Osteocyte (in vitro differentiated cells): ENCODE measurements around the gene SLC39A12. TPM values are rescaled to one million over a fixed set of nuclear protein-coding genes. Genes with fewer than 3 reads are reported as not detected.

Experiments
- DNase-seq: peaks from one replicate; pipeline ENCODE4 v3.0.0; 2021; ENCODE audit warnings: mixed read lengths; ENCODE audit not compliant: unreplicated experiment; ENCODE audit errors: extremely low spot score
- H3K27ac Mint-ChIP-seq: one replicate; pipeline ENCODE4 v1.8.0; 2021; ENCODE audit warnings: mild to moderate bottlenecking, mixed read lengths; ENCODE audit not compliant: unreplicated experiment
- H3K27me3 Mint-ChIP-seq: one replicate; pipeline ENCODE4 v1.8.0; 2021; ENCODE audit warnings: mixed read lengths; ENCODE audit not compliant: unreplicated experiment
- H3K36me3 Mint-ChIP-seq: one replicate; pipeline ENCODE4 v1.8.0; 2021; ENCODE audit warnings: mixed read lengths; ENCODE audit not compliant: unreplicated experiment
- H3K4me1 Mint-ChIP-seq: one replicate; pipeline ENCODE4 v1.8.0; 2021; ENCODE audit warnings: mixed read lengths; ENCODE audit not compliant: unreplicated experiment
- H3K4me3 Mint-ChIP-seq: one replicate; pipeline ENCODE4 v1.8.0; 2021; ENCODE audit warnings: mild to moderate bottlenecking, moderate library complexity, mixed read lengths; ENCODE audit not compliant: unreplicated experiment
- H3K9me3 Mint-ChIP-seq: one replicate; pipeline ENCODE4 v1.8.0; 2021; ENCODE audit warnings: mixed read lengths; ENCODE audit not compliant: unreplicated experiment
- total RNA-seq: library from RNA; stranded (reverse); gene quantifications from 2 replicates; pipeline ENCODE4 v1.2.1, GENCODE V29; 2021
- TF ChIP-seq, protein P1 (sequence below): fragments of 200-600 bp; sonication (generic); IDR thresholded peaks from 2 replicates; pipeline ENCODE4 v1.5.0; 2021; ENCODE audit warnings: antibody characterized with exemption, mild to moderate bottlenecking, moderate library complexity

Gene SLC39A12
- total RNA-seq, 1 donor from 2014 or later: not detected

DNA sequence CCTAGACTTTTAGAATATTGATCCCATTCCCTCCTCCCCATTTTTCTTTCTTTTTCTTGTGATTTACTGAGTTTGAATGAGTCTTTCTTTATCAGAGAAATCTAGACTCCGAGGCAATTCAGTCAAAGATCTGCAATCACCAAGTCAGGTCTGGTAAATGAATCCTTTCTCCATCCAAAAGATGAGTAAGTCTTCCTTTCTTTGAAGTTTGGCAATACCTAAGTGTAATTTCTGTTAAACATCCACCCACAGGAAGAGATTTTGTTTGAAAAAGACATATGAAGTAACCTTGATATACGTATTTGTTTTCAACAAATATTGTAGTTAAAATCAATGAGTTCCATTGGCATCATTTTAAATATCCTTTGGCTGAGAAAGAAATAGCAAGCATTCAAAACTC, 58.3 kb downstream of the SLC39A12 start:
- no peak overlapping the region for H3K4me3 Mint-ChIP-seq
- H3K9me3 Mint-ChIP-seq: no peaks in the 10 kb centered on the region
- no peak overlapping the region for H3K27ac Mint-ChIP-seq
- H3K4me1 Mint-ChIP-seq: peaks cover 32% of the 10 kb centered on the region
- peaks cover 13% of the 10 kb centered on the region for H3K27me3 Mint-ChIP-seq
- TF ChIP-seq, protein P1, sequence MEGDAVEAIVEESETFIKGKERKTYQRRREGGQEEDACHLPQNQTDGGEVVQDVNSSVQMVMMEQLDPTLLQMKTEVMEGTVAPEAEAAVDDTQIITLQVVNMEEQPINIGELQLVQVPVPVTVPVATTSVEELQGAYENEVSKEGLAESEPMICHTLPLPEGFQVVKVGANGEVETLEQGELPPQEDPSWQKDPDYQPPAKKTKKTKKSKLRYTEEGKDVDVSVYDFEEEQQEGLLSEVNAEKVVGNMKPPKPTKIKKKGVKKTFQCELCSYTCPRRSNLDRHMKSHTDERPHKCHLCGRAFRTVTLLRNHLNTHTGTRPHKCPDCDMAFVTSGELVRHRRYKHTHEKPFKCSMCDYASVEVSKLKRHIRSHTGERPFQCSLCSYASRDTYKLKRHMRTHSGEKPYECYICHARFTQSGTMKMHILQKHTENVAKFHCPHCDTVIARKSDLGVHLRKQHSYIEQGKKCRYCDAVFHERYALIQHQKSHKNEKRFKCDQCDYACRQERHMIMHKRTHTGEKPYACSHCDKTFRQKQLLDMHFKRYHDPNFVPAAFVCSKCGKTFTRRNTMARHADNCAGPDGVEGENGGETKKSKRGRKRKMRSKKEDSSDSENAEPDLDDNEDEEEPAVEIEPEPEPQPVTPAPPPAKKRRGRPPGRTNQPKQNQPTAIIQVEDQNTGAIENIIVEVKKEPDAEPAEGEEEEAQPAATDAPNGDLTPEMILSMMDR: no peak
- H3K36me3 Mint-ChIP-seq: no peaks in the 10 kb centered on the region
- DNase-seq: no peak

DNA sequence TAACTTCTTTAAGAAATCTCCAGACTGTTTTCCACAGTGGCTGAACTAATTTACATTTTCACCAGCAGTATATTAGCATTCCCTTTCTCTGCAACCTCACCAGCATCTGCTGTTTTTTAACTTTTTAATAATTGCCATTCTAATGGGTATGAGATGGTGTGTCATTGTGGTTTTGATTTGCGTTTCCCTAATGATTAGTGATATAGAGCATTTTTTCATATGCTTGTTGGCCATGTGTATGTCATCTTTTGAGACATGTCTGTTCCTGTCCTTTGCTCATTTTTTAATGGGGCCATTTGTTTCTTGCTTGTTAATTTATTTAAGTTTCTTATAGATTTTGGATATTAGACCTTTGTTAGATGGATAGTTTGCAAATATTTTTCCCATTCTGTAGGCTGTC, 68.8 kb downstream of the SLC39A12 start:
- DNase-seq: no peak
- Mint-ChIP-seq H3K4me1 (no peaks in the 10 kb centered on the region), H3K27ac (no peak overlapping the region), H3K36me3 (no peaks in the 10 kb centered on the region), H3K4me3 (no peak overlapping the region), H3K27me3 (peaks cover 5% of the 10 kb centered on the region), H3K9me3 (peaks cover 30% of the 10 kb centered on the region)
- TF ChIP-seq, protein P1: no peak

DNA sequence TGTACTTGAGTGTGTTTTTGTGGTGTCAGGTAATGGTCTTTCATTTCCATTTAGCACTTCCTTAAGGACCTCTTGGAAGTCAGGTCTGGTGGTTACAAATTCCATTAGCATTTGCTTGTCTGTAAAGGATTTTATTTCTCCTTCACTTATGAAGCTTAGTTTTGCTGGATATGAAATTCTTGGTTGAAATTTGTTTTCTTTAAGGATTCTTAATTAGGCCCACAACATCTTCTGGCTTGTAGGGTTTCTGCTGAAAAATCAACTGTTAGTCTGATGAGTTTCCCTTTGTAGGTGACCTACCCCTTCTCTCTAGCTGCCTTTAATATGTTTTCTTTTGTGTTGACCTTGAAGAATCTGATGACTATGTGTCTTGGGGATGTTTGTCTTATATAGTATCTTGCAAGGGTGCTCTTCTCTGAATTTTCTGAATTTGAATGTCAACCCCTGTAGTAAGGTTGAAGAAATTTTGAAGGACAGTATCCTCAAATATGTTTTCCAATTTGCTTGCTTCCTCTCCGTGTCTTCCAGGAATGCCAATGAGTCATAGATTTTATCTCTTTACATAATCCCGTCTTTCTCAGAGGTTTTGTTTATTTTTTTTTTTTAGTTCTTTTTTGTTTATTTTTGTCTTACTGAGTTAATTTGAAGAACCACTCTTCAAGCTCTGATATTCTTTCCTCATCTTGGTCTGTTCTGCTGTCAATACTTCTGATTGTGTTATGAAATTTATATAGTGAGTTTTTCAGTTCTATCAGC, 70.2 kb downstream of the SLC39A12 start:
- Mint-ChIP-seq H3K9me3 (peaks cover 42% of the 10 kb centered on the region), H3K36me3 (no peaks in the 10 kb centered on the region), H3K27me3 (peaks cover 3% of the 10 kb centered on the region), H3K27ac (no peak overlapping the region), H3K4me1 (no peaks in the 10 kb centered on the region), H3K4me3 (no peak overlapping the region)
- DNase-seq: no peak
- TF ChIP-seq, protein P1: no peak

DNA sequence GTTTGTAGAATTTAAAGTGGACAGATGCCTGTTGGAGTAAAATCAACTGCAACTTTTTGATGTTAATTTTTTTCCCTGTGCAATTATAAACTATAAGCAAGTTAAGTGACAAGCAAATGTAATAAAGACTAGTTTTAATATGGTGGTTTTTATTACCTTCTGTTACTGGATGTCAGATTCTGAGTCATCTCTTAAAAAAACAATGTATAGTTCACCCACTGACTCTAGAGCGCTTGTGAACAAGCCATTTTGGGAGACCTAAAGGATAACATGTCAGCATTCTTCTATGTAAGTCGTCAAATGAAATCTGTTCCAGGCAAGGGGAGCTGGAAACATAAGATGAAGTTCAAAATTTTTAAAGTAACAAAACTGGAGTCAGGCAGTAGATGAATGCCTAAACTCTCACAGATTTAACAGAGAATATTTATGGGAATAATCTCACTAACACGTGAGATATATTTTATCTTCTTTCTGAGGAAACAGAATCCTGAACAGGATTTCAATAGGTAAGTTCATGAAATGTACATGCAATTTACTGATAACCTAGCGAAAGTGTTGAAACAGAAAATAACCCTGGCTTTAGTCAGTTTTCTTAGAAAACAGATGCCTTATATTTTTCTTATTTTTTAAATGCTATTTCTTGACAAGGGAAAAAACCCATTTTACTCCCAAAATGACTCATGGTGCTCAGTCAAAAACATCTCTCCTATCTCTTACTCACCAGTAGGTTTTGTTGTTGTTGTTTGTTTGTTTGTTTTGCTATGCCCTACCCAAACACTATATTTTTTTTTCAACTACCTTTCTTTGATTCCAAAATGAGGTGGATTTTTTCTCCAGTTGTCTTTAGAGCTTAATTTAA, 91.7 kb downstream of the SLC39A12 start:
- H3K9me3 Mint-ChIP-seq: no peaks in the 10 kb centered on the region
- H3K27me3 Mint-ChIP-seq: no peaks in the 10 kb centered on the region
- no peaks in the 10 kb centered on the region for H3K36me3 Mint-ChIP-seq
- no peak overlapping the region for H3K4me3 Mint-ChIP-seq
- no peak for DNase-seq
- peak overlapping the region; percentile 55 for H3K27ac Mint-ChIP-seq
- TF ChIP-seq, protein P1: no peak
- H3K4me1 Mint-ChIP-seq: peaks cover 36% of the 10 kb centered on the region
